Central memory CD8-positive, alpha-beta T cell (primary cell): Measurements from ENCODE around the gene PICK1.

Experiments used
- ATAC-seq: fragments of 150-1000 bp; cut with Tn5 transposase; replicated peaks from 2 replicates; pipeline ENCODE4 v1.10.0; 2022; ENCODE audit warnings: mild to moderate bottlenecking, moderate FRiP score, moderate number of reproducible peaks; ENCODE audit not compliant: poor library complexity, severe bottlenecking; ENCODE audit errors: extremely low read depth
- DNase-seq, 2 donors: peaks; one replicate each; pipeline ENCODE4 v3.0.0; 2021; ENCODE audit warnings: low spot score in 2 of 2
- H3K27ac Mint-ChIP-seq: one replicate; pipeline ENCODE4 v1.8.0; 2022; ENCODE audit warnings: low read depth, mild to moderate bottlenecking, moderate library complexity, mixed read lengths
- H3K27me3 Mint-ChIP-seq: one replicate; pipeline ENCODE4 v1.8.0; 2022; ENCODE audit warnings: mixed read lengths
- H3K36me3 Mint-ChIP-seq: one replicate; pipeline ENCODE4 v1.8.0; 2022; ENCODE audit warnings: mild to moderate bottlenecking, moderate library complexity, mixed read lengths; ENCODE audit not compliant: insufficient read depth
- H3K4me1 Mint-ChIP-seq: one replicate; pipeline ENCODE4 v1.8.0; 2022; ENCODE audit warnings: mixed read lengths
- H3K4me3 Mint-ChIP-seq: one replicate; pipeline ENCODE4 v1.8.0; 2022; ENCODE audit warnings: mild to moderate bottlenecking, moderate library complexity, mixed read lengths
- H3K9me3 Mint-ChIP-seq: one replicate; pipeline ENCODE4 v1.8.0; 2022; ENCODE audit warnings: mixed read lengths

The PICK1 gene

DNA sequence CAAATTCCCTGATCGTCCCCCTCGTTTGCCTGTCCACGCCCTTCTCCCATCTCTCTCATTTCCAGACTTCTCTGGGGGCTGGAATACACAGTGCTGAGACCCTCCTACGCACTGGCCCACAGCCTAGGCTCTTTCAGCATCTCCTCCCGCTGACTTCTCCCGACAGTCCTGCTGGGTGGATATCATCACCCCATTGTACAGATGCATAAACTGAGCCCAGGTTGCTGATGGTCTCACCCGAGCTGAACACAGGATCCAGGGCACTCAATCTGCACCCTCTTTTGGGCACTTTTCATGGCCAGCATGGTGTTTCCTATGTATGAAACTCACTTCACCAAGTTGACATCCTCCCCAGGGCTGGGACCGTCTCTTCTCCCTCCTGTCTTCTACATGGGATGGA is 31.7 kb upstream of the PICK1 start:
- Mint-ChIP-seq H3K9me3 (no peaks in the 10 kb centered on the region), H3K4me1 (peaks cover 9% of the 10 kb centered on the region), H3K27me3 (no peaks in the 10 kb centered on the region), H3K4me3 (no peak overlapping the region), H3K27ac (peak overlapping the region; percentile 56), H3K36me3 (no peaks in the 10 kb centered on the region)
- ATAC-seq = no peak
- DNase-seq = no peak

DNA sequence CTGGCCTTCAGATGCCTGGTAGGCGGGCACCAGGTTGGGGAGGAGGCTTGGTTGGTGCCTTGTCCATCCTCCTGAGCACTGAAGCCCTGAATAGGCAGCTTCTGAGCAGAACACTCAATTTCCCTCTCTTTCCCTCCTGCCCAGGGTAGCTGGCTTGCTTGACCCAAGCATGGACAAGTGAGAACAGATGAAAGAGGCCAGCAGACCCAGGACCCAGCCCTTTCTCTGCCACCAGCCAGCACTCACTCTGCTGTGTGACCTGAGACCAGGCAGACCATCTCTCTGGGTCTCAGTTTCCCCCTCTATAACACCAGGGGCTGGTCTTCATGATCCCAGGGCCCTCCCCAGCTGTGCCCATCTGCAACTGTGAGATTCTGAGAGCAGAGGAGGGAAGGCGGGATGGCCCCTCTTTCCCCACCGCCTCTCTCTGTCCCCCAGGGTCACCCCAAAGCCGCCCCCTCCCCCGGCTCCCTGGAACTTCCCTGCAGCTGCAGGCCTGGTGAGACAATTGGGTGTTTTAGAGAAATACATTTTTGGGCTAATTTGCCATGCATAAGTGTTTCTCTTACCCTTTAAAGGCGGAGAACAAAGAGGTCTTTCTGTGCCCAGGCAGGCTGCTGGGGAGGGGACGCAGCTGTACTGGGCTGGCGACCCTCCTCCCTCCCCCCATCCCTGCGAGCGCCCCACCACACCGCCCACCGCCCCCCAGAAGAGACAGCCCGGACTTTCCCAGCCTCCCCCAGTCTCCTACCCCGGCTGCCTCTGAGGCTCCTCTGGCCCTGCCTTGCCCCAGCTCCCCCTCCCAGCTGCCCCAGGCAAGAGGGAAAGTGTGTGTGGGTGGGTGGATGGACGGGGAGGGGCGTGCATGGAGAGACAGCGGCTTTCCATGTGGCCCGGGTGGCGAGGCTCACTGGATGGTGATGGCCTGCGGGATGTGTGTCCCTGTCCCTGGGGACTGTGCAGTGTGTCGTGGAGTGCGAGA is 30.8 kb upstream of the PICK1 start:
- Mint-ChIP-seq H3K9me3 (no peaks in the 10 kb centered on the region), H3K27ac (peak overlapping the region; percentile 56), H3K4me3 (no peak overlapping the region), H3K27me3 (no peaks in the 10 kb centered on the region), H3K36me3 (no peaks in the 10 kb centered on the region), H3K4me1 (peaks cover 9% of the 10 kb centered on the region)
- ATAC-seq = no peak
- no peak for DNase-seq

DNA sequence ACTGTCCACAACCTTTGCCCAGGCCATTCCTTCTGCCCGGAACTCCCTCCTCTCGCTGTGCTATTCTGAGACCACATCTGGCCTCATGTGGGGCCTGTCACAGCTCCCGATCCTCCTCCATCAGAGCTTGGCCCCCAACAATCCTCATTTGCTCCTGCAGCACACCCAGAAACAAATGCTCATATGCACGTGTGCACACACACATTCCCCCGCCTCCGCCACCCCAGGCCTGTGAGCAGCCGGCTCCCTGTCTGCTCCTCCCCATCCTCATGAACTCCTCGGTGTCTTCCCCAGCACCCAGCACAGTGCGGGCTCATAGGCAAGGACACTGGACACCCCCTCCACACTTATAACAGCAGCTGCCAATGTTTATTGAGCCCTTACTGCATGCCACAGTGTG is 29.7 kb upstream of the PICK1 start:
- no peak for ATAC-seq
- peaks cover 9% of the 10 kb centered on the region for H3K4me1 Mint-ChIP-seq
- H3K27me3 Mint-ChIP-seq = no peaks in the 10 kb centered on the region
- no peaks in the 10 kb centered on the region for H3K9me3 Mint-ChIP-seq
- peak overlapping the region; percentile 3 for H3K27ac Mint-ChIP-seq
- no peak overlapping the region for H3K4me3 Mint-ChIP-seq
- no peak for DNase-seq
- H3K36me3 Mint-ChIP-seq = no peaks in the 10 kb centered on the region

DNA sequence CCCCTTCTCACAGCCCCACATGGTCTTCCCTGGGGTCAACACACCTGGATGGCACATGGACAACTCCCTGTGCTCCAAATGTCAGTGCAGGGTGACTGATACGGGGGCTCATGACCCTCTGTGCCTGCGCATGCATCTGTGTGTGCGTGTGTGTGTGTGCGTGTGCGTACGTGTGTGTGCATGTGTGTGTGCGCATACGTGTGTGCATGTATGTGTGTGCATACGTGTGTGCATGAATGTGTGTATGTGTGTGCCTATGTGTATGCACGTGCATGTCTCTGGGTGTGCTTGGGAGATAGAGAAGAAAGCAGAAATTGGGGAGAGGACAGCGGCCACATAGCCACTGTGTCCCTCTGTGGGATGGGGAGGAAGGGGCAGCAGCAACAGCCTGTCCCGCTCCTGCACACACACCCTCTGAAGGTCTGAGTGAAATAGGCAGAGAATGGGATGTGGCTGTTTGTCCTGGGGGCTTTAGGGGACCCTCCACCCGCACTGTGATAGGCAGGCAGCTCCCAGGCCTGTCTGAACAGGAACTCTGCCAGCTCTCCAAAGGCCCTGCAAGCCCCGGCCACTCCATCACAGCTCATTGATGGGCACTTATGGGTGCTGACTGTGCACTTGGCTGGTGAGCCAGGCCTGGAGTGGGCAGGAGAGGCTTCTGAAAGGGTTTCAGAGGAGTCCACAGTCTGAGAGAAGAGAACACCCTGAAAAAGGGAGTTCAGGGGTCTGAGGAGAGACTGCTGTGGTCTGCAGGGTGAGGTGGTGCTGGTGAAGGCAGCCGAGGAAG is 28.7 kb upstream of the PICK1 start:
- Mint-ChIP-seq H3K27me3 (no peaks in the 10 kb centered on the region), H3K27ac (no peak overlapping the region), H3K4me3 (no peak overlapping the region), H3K4me1 (peaks cover 9% of the 10 kb centered on the region), H3K9me3 (no peaks in the 10 kb centered on the region), H3K36me3 (no peaks in the 10 kb centered on the region)
- ATAC-seq = no peak
- DNase-seq = no peak

DNA sequence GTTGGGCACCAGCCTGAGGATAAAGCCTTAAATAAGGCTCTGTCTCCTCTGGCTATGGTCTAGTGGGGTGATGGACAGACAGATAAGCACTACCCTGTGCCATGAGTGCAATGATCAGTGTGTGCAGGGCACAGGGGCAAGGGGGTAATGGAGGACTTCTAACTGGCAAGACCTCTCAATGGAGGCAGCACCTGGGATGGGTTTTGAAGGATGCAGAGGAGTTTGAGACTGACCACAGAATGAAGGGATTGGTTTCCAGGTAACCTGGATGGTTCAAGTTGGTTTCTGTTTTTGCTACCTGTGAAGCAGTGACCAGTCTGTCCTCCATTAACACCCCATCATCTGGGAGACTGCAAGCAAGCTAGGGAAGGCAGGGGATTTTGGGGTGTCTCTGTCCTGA is 27.8 kb upstream of the PICK1 start:
- H3K27me3 Mint-ChIP-seq = no peaks in the 10 kb centered on the region
- no peak overlapping the region for H3K4me3 Mint-ChIP-seq

DNA sequence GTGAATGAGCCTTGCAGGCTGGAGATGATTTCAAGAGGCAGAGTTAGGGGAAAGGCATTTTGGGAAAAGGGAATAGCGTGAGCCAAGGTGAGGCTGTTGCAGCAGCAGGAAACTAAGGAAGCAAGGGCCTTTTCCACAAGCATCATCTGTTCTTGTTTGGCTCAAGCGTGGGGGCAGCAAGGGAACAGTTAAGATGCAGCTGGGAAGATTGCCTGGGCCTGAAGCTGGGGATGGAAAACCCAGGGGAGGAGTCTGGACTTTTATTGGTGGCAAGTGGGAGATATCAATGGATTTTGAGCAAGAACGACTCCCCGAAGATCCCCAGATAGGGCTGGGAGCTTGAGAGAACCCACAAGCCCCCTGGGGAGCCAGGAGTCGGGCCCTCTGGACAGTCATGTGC is 27.3 kb upstream of the PICK1 start:
- H3K27ac Mint-ChIP-seq = no peak overlapping the region
- ATAC-seq = no peak

More for the DNA sequence above, 27.8 kb upstream of the PICK1 start:
- peaks cover 9% of the 10 kb centered on the region for H3K4me1 Mint-ChIP-seq
- DNase-seq (no peak), ATAC-seq (no peak)
- H3K27ac Mint-ChIP-seq = no peak overlapping the region
- H3K36me3 Mint-ChIP-seq = no peaks in the 10 kb centered on the region
- H3K9me3 Mint-ChIP-seq = no peaks in the 10 kb centered on the region

DNA sequence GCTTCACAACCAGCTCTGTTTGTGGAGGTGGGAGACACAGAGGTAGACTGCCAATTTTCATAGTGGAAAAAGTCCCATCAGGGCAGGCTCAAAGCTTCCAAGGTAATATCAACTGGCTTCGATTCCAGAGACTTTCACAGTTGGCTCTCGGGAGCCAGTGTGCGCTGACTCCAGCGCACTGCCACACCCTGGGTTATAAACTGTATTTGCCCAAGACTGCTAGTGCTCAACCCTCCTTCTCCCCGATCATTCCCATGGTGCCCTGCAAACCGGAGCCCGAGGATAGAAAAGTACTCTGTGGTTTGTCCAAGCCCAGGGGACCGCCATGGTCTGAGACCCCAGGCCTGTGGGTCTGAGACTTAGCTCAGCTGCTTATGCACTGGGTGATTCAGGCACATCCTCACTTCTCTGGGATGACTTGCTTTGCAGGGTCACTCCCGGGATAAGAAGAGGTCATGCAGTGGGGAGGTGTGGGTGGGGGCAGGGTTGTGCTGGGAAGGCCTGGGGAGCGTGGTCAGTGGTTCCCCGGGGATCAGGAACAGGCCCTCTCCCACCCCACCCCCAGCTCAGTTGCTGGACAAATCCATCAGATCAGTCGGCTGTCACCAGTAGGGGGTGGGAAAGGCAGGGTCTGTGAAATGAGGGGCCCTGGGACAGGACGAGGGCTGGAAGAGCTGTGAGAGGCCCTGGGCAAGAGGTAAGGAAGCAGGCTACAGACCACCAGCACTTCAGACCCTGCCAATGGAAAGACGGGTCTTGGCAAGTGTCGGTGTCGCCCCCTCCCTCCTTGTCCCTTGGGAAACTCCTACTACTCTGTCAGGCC is 26.7 kb upstream of the PICK1 start:
- Mint-ChIP-seq H3K4me1 (peaks cover 14% of the 10 kb centered on the region), H3K4me3 (no peak overlapping the region), H3K27me3 (no peaks in the 10 kb centered on the region), H3K9me3 (no peaks in the 10 kb centered on the region), H3K36me3 (no peaks in the 10 kb centered on the region), H3K27ac (no peak overlapping the region)
- DNase-seq = no peak
- ATAC-seq = no peak

More for the DNA sequence above, 27.3 kb upstream of the PICK1 start:
- no peak for DNase-seq
- Mint-ChIP-seq H3K9me3 (no peaks in the 10 kb centered on the region), H3K4me1 (peaks cover 10% of the 10 kb centered on the region), H3K36me3 (no peaks in the 10 kb centered on the region), H3K4me3 (no peak overlapping the region), H3K27me3 (no peaks in the 10 kb centered on the region)

DNA sequence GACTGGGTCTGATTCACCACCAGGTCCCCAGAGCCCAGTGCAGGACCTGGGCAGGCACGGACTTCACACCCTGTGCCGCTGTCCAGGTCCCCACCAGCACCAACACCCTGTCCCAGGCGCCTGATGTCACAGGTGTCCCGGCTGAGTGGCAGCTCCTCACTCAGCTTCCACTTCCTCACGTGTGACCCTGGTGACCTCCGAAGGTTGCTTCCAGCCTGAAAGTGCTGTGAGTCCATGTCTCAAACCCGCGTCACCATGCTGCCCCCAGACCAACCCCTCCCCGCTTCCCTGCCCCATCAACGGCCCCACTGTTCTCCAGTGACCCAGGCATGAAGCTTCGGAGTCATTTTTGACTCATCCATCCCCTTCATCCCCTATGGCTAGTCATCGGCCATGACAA is 25.7 kb upstream of the PICK1 start:
- Mint-ChIP-seq H3K4me3 (no peak overlapping the region), H3K9me3 (no peaks in the 10 kb centered on the region), H3K36me3 (no peaks in the 10 kb centered on the region), H3K27ac (no peak overlapping the region), H3K27me3 (no peaks in the 10 kb centered on the region), H3K4me1 (peaks cover 14% of the 10 kb centered on the region)
- DNase-seq (no peak), ATAC-seq (no peak)

DNA sequence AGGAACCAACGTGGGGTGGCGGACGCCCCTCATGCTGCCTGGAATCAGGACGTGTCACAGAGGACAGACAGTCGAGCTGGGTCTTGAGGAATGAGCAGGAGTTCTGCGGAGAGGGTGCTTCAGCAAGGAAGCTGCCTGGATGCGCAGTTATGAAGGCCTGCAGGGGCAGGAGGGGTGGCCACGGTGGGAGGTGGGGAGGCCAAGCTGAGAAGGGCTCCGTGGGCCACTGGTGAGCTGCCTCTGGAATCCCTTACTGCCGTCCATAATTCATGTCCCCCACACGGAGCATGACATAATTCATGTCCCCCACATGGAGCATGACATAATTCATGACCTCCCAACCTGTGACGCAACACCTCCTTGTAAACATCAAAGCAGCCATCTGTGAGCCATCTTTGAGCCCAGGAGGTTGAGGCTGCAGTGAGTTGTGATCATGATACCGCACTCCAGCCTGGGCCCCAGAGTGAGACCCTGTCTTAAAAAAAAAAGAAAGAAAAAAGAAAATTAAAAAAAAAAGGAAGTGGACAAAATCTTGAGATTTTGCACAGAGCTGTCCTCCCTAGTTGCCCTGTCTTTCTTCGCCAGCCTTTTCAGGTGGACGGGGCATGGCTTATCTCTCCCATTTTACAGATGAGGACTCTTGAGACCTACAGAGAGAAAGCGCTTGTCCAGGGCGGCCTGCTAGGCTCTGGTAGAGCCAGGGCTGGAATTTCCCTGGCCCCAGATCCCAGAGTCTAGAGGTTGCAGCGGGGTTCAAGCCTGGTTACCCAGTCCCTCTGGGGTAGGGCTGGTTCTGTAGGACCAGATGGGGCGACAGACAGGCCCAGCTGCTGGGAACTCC is 24.3 kb upstream of the PICK1 start:
- peaks cover 6% of the 10 kb centered on the region for H3K4me1 Mint-ChIP-seq
- H3K27me3 Mint-ChIP-seq = no peaks in the 10 kb centered on the region
- H3K27ac Mint-ChIP-seq = no peak overlapping the region
- no peaks in the 10 kb centered on the region for H3K9me3 Mint-ChIP-seq
- DNase-seq = no peak
- H3K4me3 Mint-ChIP-seq = no peak overlapping the region
- no peak for ATAC-seq
- no peaks in the 10 kb centered on the region for H3K36me3 Mint-ChIP-seq

DNA sequence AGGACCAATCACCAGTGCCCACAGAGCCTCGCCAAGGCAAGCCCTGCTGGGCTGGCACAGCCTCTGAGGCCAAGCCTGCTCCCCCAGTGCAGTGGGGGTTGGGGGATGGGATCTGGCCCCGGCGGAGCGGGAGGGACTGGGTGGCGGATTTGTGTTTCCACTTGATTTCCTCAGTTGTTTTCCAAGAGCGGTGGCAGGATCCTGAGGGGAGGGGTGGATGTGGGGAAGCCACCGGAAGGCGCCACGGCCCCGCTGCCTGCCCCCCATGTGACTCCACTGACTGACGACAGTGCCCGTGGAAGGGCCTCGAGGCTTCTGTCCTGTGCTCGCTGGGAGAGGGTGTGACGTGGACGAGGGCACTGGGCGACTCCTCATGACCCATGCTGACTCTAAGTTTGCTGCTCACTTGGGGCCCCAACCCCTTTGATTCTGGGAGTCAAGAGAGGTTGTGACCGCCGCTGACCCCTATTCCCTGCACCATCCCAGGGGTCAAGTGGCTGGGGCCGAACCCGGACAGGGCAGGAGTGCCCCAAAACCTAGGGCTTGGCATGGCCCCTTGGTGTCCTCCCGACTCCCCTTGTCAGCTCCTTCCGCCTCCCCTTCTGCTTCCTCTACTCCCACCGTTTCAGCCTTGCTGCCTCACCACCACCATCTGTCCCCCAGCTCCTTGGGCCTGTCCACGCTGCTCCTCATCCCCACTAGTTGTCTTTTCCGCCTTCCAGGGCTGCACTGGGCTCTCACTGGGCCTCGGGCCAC is 23.5 kb upstream of the PICK1 start:
- no peak overlapping the region for H3K4me3 Mint-ChIP-seq
- ATAC-seq (no peak), DNase-seq (no peak)
- no peaks in the 10 kb centered on the region for H3K27me3 Mint-ChIP-seq
- H3K36me3 Mint-ChIP-seq = no peaks in the 10 kb centered on the region
- peaks cover 5% of the 10 kb centered on the region for H3K4me1 Mint-ChIP-seq
- H3K9me3 Mint-ChIP-seq = no peaks in the 10 kb centered on the region
- no peak overlapping the region for H3K27ac Mint-ChIP-seq

DNA sequence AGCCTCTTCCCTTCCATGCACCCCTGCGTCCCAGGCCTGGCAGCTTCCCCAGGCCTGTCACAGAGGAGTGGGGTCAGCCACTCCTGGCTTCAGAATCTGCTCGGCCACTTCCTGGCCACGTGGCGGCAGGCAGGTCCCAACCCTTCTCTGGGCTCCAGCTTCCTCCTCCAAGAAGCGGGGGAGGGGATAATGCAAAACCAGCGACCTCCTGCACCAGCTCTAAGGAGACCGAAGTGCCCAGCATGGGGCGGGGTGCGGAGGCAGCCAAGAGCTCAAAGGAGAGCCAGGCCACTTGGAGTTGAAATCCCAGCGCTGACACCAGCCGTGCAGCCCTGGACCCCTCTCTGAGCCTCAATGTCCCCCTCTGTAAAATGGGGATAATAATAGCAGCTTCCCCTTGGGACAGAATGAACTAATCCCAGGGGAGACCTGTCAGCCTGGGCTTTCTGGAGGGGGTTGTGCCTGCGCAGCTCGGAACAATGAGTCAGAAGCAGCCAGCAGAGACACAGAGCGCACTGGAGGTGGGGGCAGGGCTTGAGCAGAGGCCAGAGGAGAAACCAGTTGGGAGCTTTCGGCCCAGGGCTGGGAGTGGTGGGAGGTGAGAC is 22.8 kb upstream of the PICK1 start:
- Mint-ChIP-seq H3K27ac (no peak overlapping the region), H3K36me3 (no peaks in the 10 kb centered on the region), H3K27me3 (no peaks in the 10 kb centered on the region), H3K4me3 (no peak overlapping the region), H3K9me3 (no peaks in the 10 kb centered on the region), H3K4me1 (peaks cover 5% of the 10 kb centered on the region)
- ATAC-seq (no peak), DNase-seq (no peak)
